Fibroblast of skin of left biceps (primary cell): Measurements from ENCODE around the gene MRPL4.

Source experiments
- DNase-seq, 2 experiments: peaks; one replicate each; pipeline ENCODE4 v3.0.0-alpha.2; 2013; ENCODE audit warnings: low read depth in 2 of 2

Gene MRPL4

GRCh38 chr19:10251792-10252694 lies at the start of gene MRPL4:
Gene MRPL4, plus strand, starts transcription at chr19:10252214. Its CDS starts 40 bp downstream, at chr19:10252254.
- peak; percentile 97 for DNase-seq

GRCh38 chr19:10203686-10204085 lies 48.3 kb upstream of the MRPL4 start:
- DNase-seq, result no peak

- DNase-seq, result no peak
These were observed 46.4 kb upstream of the MRPL4 start for GRCh38 chr19:10205636-10206035.

GRCh38 chr19:10206226-10206885 lies 45.7 kb upstream of the MRPL4 start:
- DNase-seq, result no peak

- no peak for DNase-seq
These were observed 45.0 kb upstream of the MRPL4 start for GRCh38 chr19:10207026-10207425.

- no peak for DNase-seq
These were observed 42.7 kb upstream of the MRPL4 start for GRCh38 chr19:10209315-10209714.

- no peak for DNase-seq
These were observed 41.0 kb upstream of the MRPL4 start for GRCh38 chr19:10211061-10211460.

GRCh38 chr19:10211691-10212090 lies 40.3 kb upstream of the MRPL4 start:
- no peak for DNase-seq

- DNase-seq, result no peak
These were observed 37.2 kb upstream of the MRPL4 start for GRCh38 chr19:10214784-10215183.

- no peak for DNase-seq
These were observed 34.9 kb upstream of the MRPL4 start for GRCh38 chr19:10217085-10217484.

- DNase-seq, result peak in 1 of 2 experiments; percentile 33
These were observed 32.3 kb upstream of the MRPL4 start for GRCh38 chr19:10219678-10220077.

GRCh38 chr19:10220695-10221094 lies 31.3 kb upstream of the MRPL4 start:
- no peak for DNase-seq

- DNase-seq, result no peak
These were observed 29.7 kb upstream of the MRPL4 start for GRCh38 chr19:10222201-10222890.

- no peak for DNase-seq
These were observed 28.4 kb upstream of the MRPL4 start for GRCh38 chr19:10223488-10224213.

GRCh38 chr19:10224337-10224736 lies 27.7 kb upstream of the MRPL4 start:
- DNase-seq, result no peak

- DNase-seq, result no peak
These were observed 26.0 kb upstream of the MRPL4 start for GRCh38 chr19:10226021-10226375.

- peak; percentile 93 to 94 for DNase-seq
These were observed 25.5 kb upstream of the MRPL4 start for GRCh38 chr19:10226376-10227025.

GRCh38 chr19:10227026-10227971 lies 24.7 kb upstream of the MRPL4 start:
- no peak for DNase-seq

GRCh38 chr19:10228393-10228792 lies 23.6 kb upstream of the MRPL4 start:
- no peak for DNase-seq

GRCh38 chr19:10228920-10229319 lies 23.1 kb upstream of the MRPL4 start:
- no peak for DNase-seq
